NCI-H774 (cell line): ENCODE data around the gene CISD2.
"Not testable (repeated sequence)": the region's sequence is repeated elsewhere in the genome, so short reads cannot be mapped to it uniquely, and the experiment has no call there.

Experiments used
- DNase-seq: peaks from one replicate; lab custom pipeline; 2025; lab: John Stamatoyannopoulos, UW

The CISD2 gene

GRCh38 chr4:102850370-102850769 is 18.4 kb upstream of the CISD2 start:
- no peak for DNase-seq

- DNase-seq: no peak
These were observed 9.8 kb upstream of the CISD2 start for GRCh38 chr4:102858828-102859464.

GRCh38 chr4:102860611-102861324 is 8.0 kb upstream of the CISD2 start:
- no peak for DNase-seq

- DNase-seq: no peak
These were observed 6.8 kb upstream of the CISD2 start for GRCh38 chr4:102862016-102862415.

- no peak for DNase-seq
These were observed 6.0 kb upstream of the CISD2 start for GRCh38 chr4:102862747-102863146.

- DNase-seq: not testable (repeated sequence)
These were observed 3.5 kb upstream of the CISD2 start for GRCh38 chr4:102865327-102865726.

- DNase-seq: no peak
These were observed 1.3 kb upstream of the CISD2 start for GRCh38 chr4:102867278-102868152.

DNA sequence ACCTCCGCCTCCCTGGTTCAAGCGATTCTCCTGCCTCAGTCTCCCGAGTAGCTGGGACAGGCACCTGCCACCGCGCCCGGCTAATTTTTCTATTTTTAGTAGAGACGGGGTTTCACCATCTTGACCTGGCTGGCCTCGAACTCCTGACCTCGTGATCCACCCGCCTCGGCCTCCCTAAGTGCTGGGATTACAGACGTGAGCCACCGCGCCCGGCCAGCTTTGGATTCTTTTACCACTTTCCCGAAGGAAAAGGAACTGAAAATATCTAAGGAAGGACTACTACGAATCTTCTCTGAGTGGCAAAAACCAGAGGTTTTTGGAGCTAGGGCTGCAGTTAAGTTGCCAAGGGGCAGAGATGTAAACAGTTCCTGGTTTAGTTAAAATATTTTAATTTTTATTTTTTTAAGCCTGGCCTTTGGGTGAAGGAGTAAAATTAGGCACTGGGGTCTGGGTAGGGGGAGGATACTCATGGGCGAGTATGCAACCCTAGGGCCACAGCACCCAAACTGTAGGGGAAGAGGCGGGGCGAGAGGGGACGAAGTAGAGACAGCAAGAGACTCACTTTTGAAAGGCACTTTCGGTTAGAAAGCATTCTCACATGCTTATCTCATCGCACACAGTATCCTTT is 525 bp upstream of the CISD2 start:
- no peak for DNase-seq

DNA sequence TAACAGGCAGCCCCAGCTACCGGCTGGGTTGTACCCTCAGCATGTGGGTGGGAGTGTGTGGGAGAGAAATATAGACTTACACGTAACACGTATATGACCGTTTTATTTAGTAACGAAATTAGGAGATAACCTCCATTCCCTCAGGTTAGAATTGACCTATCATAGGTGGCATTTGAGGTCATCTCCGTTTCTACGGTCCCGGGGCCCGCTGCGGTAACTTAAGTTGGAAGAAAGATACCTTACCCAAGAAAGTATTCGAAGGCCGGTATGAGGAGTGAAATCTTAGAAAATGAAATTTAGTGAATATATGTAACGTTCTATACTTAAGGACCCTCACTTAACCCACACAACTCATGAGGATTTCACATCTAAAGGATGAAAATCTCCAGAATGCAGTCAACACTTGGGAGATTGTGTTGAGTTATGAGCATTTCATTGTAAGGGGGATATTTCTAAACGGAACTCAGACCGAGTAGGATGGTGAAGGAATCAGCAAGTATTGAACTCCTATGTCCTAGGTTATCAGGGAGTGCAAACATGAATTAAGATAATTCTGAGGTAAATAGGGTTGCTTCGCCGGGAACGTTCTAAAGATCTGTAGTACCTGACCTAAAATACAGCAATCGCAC is 891 bp downstream of the CISD2 start:
- DNase-seq: no peak

DNA sequence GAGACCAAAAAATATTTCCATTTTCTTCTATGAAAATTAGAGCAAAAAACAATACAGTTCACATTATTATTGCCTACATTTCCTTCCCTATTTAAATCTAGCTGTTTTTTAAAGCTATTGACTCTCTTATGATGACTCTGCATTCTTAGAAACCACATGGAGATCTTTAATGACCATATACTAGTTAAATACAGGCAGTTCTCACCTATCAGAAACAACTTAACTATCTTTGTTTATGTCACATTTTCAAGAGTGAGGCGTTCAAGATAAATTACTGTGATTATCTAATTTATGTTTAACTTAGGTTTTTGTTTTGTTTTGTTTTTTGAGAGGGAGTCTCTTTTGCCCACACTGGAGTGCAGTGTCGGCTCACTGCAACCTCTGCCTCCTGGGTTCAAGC is 3.0 kb downstream of the CISD2 start:
- DNase-seq: no peak

- DNase-seq: not testable (repeated sequence)
These were observed 8.8 kb downstream of the CISD2 start for GRCh38 chr4:102877477-102878106.

GRCh38 chr4:102878349-102878748 is 9.6 kb downstream of the CISD2 start:
- not testable (repeated sequence) for DNase-seq

- no peak for DNase-seq
These were observed 10.1 kb downstream of the CISD2 start for GRCh38 chr4:102878901-102879300.

DNA sequence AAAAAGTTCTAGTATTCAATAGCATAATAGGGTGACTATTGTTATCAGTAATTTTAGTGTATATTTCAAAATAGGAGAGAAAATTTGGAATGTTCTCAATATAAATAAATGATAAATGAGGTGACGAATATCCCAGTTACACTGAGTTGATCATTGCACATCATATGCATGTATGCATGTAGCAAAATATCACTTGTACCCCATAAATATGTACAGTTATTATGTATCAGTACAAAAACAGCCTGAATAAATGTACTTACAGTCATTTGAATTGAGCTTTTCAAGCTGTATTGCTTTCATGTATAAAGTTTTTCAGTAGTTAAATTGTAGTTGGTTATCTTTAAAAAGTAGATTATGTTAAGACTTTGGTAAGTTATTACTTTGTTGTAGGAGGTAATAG is 12.6 kb downstream of the CISD2 start:
- DNase-seq: no peak

DNA sequence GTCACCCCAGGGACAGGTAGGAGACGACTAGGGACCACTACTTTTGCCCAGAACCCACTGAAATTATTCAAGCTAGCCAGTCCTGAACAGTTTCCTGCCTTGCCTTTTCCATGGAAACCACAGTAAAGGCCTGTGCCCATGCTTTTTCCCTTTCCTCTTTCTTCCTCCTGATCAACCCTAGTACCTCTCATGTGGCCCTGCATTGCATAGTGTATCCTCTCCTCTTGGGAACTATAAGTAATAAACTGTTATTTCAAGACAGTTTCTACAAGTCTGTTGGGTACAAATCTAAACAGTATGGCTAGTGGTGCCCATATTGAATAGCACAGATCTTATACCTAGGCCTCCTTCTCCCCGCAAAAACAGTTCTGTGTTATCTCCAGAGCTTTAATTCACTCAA is 14.5 kb downstream of the CISD2 start:
- no peak for DNase-seq

GRCh38 chr4:102888570-102888969 is 19.8 kb downstream of the CISD2 start:
- DNase-seq: not testable (repeated sequence)

DNA sequence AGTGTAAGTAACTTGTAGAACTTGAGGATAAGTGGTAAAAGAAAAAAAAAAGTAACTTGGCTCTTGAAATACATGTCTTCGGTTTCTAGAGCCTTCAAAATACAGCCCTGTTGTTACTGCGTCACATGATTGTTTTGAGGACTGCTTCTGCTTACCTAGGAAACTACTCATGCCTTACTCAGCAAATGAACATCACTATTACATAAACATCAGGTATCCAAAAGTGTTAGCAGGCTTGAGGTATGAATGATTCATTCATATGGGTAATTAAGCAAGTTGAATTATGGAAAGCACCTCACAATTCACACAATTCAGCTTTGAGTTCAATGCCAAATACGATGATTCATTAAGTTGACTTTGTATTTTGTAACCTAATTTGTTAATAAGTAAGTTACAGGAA is 21.1 kb downstream of the CISD2 start:
- not testable (repeated sequence) for DNase-seq

GRCh38 chr4:102896547-102896946 is 27.8 kb downstream of the CISD2 start:
- DNase-seq: not testable (repeated sequence)

- not testable (repeated sequence) for DNase-seq
These were observed 28.8 kb downstream of the CISD2 start for GRCh38 chr4:102897610-102898009.

- DNase-seq: no peak
These were observed 33.0 kb downstream of the CISD2 start for GRCh38 chr4:102901804-102902203.

GRCh38 chr4:102918859-102919258 is 50.1 kb downstream of the CISD2 start:
- DNase-seq: no peak
